ENCODE results near the gene MADCAM1.

Gene MADCAM1

GRCh38 chr19:511101-511851 is 15.0 kb downstream of the MADCAM1 start:
- DNase-seq = peak; percentile 97

GRCh38 chr19:512547-513365 is 16.5 kb downstream of the MADCAM1 start:
- no peak for DNase-seq

GRCh38 chr19:513368-514165 is 17.3 kb downstream of the MADCAM1 start:
- DNase-seq = no peak

GRCh38 chr19:514166-514663 is 17.9 kb downstream of the MADCAM1 start:
- no peak for DNase-seq

GRCh38 chr19:517721-518597 is 21.7 kb downstream of the MADCAM1 start:
- no peak for DNase-seq

- DNase-seq = no peak
These were observed 22.4 kb downstream of the MADCAM1 start for GRCh38 chr19:518598-519231.

GRCh38 chr19:519449-519865 is 23.2 kb downstream of the MADCAM1 start:
- DNase-seq = no peak

GRCh38 chr19:522726-523125 is 26.4 kb downstream of the MADCAM1 start:
- no peak for DNase-seq

- DNase-seq = no peak
These were observed 27.9 kb downstream of the MADCAM1 start for GRCh38 chr19:524062-524674.

- DNase-seq = no peak
These were observed 28.7 kb downstream of the MADCAM1 start for GRCh38 chr19:525029-525428.

GRCh38 chr19:525857-526419 is 29.7 kb downstream of the MADCAM1 start:
- no peak for DNase-seq

- no peak for DNase-seq
These were observed 34.1 kb downstream of the MADCAM1 start for GRCh38 chr19:530134-531008.

GRCh38 chr19:531009-531752 is 34.9 kb downstream of the MADCAM1 start:
- peak; percentile 79 for DNase-seq

GRCh38 chr19:531753-532560 is 35.7 kb downstream of the MADCAM1 start, which contains the start of gene CDC34:
CDC34 (plus strand) TSS chr19:531760; CDS start chr19:531932, 172 bp downstream.
- DNase-seq = no peak

GRCh38 chr19:532561-533363 is 36.5 kb downstream of the MADCAM1 start:
- peak; percentile 61 for DNase-seq

- no peak for DNase-seq
These were observed 37.2 kb downstream of the MADCAM1 start for GRCh38 chr19:533364-534058.

Data from NCI-H2029 (cell line).